ENCODE results near the gene FTSJ1. TPM values are rescaled to one million over a fixed set of nuclear protein-coding genes. Genes with fewer than 3 reads are reported as not detected.
"Not testable (repeated sequence)": the region's sequence is repeated elsewhere in the genome, so short reads cannot be mapped to it uniquely, and the experiment has no call there.

Gene FTSJ1
- total RNA-seq, 1 donor from 2014 or later, result 40.4 TPM

DNA sequence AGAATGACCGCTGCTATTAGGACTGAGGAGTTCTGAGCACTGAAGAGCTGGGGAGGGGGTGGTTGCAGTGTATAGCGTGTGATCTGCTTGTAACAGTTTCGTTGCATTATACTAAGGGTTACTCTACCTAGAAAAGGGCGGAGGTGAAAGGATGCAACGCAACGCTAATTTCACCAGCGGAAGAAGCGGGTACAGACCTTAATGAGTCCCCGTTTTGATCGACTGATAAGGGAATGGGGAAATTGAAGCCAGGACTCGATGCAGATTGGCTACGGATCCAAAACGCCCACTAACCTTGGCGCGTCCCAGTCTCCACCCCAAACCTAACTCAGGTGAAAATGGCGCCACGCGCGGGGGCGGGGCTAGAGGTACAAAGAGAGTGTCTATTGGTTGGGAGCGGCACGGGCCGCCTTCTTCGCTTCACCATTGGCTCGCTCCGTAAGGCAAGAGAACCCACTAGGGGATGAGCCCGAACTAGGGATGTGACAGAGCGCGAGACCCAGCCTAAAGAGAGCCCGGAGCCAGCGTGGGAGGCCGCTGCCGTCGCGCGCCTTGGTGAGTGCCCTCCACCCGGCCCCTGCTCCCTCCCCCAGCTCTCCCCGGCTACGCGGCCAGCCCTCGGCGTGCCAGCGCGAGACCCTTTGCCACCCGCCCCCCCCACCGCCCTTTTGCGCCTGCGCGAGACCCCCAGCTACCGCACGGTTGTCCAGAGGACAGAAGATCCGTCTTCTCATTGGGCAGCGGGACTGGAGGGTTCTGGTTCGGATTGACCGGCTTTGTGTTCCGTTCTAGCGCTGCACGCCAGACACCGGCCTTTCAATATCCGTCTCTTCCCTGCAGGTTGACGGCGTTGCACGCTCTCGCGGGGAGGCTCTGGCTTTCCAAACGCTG, 45.6 kb downstream of the FTSJ1 start, which contains the start of gene EBP:
Gene EBP, plus strand, starts transcription at position 456 of the 891 bp plus-strand sequence. CDS start 1,964 bp downstream, outside the sequence.
- DNase-seq (ENCODE audit: low spot score), result peak; percentile 93

DNA sequence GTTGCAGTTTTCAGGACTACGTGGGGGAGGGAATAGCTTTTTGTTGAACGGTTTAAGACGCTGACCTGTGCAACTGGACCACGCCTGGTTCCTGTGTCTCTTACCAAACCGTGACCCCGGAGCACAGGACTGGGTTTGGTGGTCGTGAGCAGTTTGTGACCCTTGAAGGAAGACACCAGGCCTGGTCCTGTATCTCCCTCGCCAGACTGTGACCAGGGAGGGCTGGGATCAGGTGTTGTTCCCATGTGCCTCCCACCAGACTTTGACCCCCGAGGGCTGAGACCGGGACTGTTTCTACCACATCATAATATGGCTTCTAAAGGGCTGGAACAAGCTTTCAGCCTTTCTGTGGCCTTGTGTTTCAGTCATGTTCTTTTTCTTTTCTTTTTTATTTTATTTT, 46.3 kb downstream of the FTSJ1 start:
- no peak for DNase-seq (ENCODE audit: low spot score)

DNA sequence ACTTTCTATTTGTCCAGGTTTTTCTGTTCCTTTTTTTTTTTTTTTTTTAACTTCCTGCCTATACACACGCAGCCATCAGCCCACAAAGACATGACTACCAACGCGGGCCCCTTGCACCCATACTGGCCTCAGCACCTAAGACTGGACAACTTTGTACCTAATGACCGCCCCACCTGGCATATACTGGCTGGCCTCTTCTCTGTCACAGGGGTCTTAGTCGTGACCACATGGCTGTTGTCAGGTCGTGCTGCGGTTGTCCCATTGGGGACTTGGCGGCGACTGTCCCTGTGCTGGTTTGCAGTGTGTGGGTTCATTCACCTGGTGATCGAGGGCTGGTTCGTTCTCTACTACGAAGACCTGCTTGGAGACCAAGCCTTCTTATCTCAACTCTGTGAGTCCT, 47.7 kb downstream of the FTSJ1 start:
- no peak for DNase-seq (ENCODE audit: low spot score)

DNA sequence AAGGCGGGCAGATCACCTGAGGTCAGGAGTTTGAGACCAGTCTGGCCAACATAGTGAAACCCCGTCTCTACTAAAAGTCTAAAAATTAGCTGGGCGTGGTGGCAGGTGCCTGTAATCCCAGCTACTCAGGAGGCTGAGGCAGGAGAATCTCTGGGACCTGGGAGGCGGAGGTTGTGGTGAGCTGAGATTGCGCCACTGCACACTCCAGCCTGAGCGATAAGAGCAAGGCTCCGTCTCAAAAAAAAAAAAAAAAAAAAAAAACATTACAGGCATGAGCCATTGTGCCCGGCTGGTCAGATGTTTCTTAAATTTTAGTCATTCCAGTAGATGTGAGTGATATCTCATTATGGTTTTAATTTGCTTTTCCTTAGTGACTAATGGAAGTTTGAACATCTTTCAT, 49.9 kb downstream of the FTSJ1 start:
- not testable (repeated sequence) for DNase-seq (ENCODE audit: low spot score)

DNA sequence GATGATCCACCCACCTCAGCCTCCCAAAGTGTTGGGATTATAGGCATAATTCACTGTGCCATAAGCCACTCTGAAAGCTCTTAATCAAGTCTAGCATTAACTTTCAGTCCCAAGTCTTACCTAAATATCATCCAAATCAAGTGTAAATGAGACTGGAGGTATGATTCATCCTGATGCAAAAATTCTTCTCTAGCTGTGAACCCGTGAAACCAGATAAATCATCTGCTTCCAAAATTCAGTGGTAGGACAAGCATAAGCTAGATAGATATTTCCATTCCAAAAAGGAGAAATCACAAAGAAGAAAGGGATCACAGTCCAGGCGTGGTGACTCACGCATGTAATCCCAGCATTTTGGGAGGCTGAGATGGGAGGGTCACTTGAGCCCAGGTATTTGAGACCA, 54.7 kb downstream of the FTSJ1 start:
- DNase-seq (ENCODE audit: low spot score), result no peak

DNA sequence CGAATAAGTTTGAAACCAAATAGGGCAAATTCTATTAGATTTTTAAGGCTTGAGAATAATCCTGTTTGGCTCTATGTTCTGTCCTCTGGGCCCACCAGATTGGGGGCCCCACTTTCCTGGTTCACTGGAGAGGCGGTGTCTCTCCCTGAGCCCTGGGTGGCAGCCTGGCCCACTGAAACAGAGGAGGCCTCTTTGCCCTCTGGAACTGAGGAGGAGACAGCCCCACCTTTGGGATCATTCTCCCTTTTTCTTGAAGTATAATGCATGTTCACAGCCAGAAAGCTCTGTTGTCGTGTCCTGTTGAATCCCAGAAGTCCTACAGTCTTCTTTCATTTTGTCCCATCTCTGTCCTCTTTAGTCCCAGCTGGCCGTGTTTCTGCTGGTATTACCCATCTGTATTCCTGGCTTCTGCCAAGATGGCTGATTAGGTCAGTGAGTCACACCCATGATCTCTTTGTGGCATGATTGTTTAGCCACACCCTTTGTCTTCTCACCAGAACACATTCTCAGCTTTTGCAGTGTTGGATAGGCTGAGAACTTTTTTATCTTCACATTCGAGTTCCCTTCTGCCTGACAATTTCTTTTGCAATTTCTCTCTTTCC, 55.5 kb downstream of the FTSJ1 start:
- DNase-seq (ENCODE audit: low spot score), result no peak

DNA sequence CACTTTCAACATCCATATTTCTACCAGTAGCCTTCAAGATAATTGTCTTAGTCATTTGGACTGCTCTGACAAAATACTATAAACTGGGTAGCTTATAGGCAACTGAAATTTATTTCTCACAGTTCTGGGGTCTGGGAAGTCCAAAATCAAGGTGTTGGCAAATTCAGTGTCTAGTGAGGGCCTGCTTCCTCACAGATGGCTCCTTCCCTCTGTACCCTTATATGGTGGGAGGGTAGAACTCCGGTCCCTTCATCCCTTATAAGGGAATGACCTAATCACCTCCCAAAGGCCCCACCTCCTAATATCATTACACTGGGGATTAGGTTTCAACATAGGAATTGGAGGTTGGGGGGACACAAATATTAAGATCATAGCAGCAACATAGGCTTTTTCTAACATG, 56.2 kb downstream of the FTSJ1 start:
- no peak for DNase-seq (ENCODE audit: low spot score)

DNA sequence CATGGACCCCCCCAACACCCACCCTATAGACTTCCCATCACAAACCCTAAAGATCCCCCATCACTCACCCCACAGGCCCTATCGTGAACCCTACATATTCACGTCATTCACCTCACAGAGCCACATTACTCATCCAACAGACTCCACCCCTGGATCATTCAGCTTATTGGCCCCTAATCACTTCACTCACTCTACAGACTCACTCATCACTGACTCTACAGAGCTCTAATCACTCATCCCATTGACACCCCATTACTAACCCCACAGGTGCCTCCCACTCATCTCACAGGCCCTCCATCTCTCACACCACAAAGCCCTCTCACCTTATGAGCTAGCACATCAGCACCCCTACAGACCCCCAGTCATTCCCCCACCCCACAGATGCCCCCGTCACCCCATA, 57.2 kb downstream of the FTSJ1 start:
- DNase-seq (ENCODE audit: low spot score), result no peak

Other genes with a start within 250 kb of the FTSJ1 start
- gene SSX1, start 220.8 kb upstream of the FTSJ1 start, total RNA-seq, result not detected
- gene SSX3, start 119.5 kb upstream of the FTSJ1 start, total RNA-seq, result not detected
- not detected for gene SSX4, start 92.7 kb upstream of the FTSJ1 start, total RNA-seq
- not detected for gene SSX4B, start 64.2 kb upstream of the FTSJ1 start, total RNA-seq
- gene SLC38A5, start 5.9 kb upstream of the FTSJ1 start, total RNA-seq, result 4.4 TPM
- 7.8 TPM for gene PORCN, start 32.8 kb downstream of the FTSJ1 start, total RNA-seq
- gene EBP, start 45.6 kb downstream of the FTSJ1 start, total RNA-seq, result 18.8 TPM
- 19.9 TPM for gene TBC1D25, start 63.5 kb downstream of the FTSJ1 start, total RNA-seq
- 343 TPM for gene RBM3, start 98.3 kb downstream of the FTSJ1 start, total RNA-seq
- gene WDR13, start 121.3 kb downstream of the FTSJ1 start, total RNA-seq, result 96.9 TPM
- gene WAS, start 207.6 kb downstream of the FTSJ1 start, total RNA-seq, result 22.0 TPM
- gene SUV39H1, start 220.5 kb downstream of the FTSJ1 start, total RNA-seq, result 5.1 TPM